Stimulated activated CD4-positive, alpha-beta T cell treated with anti-CD3 and anti-CD28 coated beads, Interleukin-2, amount 100 ng/mL, for 24 hours (primary cell): ENCODE results near the gene NEDD4L.
"Not testable (repeated sequence)": the region's sequence is repeated elsewhere in the genome, so short reads cannot be mapped to it uniquely, and the experiment has no call there.

ENCODE experiments used
- DNase-seq, 2 donors: peaks; one replicate each; pipeline ENCODE4 v3.0.0-alpha.2; 2020

The NEDD4L gene

GRCh38 chr18:58027341-58027740 lies 16.7 kb upstream of the NEDD4L start:
- no peak for DNase-seq

GRCh38 chr18:58028109-58028784 lies 15.8 kb upstream of the NEDD4L start:
- no peak for DNase-seq

- DNase-seq: no peak
Observed at GRCh38 chr18:58032233-58032632, 11.8 kb upstream of the NEDD4L start.

GRCh38 chr18:58033216-58033615 lies 10.8 kb upstream of the NEDD4L start:
- no peak for DNase-seq

GRCh38 chr18:58034370-58034769 lies 9.7 kb upstream of the NEDD4L start:
- no peak for DNase-seq

GRCh38 chr18:58037163-58037562 lies 6.9 kb upstream of the NEDD4L start:
- DNase-seq: no peak

GRCh38 chr18:58038063-58038462 lies 6.0 kb upstream of the NEDD4L start:
- no peak for DNase-seq

GRCh38 chr18:58041633-58042032 lies 2.4 kb upstream of the NEDD4L start:
- DNase-seq: no peak

- DNase-seq: no peak
Observed at GRCh38 chr18:58042826-58043490, 1.1 kb upstream of the NEDD4L start.

GRCh38 chr18:58044370-58045241 lies 580 bp downstream of the NEDD4L start:
- peak; percentile 50 to 61 for DNase-seq

- DNase-seq: peak; percentile 35 to 48
Observed at GRCh38 chr18:58045242-58046092, 1.4 kb downstream of the NEDD4L start.

- no peak for DNase-seq
Observed at GRCh38 chr18:58046093-58046793, 2.2 kb downstream of the NEDD4L start.

- DNase-seq: no peak
Observed at GRCh38 chr18:58046794-58047555, 2.9 kb downstream of the NEDD4L start.

GRCh38 chr18:58047556-58047882 lies 3.5 kb downstream of the NEDD4L start:
- no peak for DNase-seq

- no peak for DNase-seq
Observed at GRCh38 chr18:58048081-58048642, 4.1 kb downstream of the NEDD4L start.

- no peak for DNase-seq
Observed at GRCh38 chr18:58049000-58049688, 5.1 kb downstream of the NEDD4L start.

GRCh38 chr18:58050963-58051362 lies 6.9 kb downstream of the NEDD4L start:
- not testable (repeated sequence) for DNase-seq

GRCh38 chr18:58051765-58052460 lies 7.9 kb downstream of the NEDD4L start:
- DNase-seq: no peak

- no peak for DNase-seq
Observed at GRCh38 chr18:58052960-58053359, 8.9 kb downstream of the NEDD4L start.
